ENCODE data around the gene KRT13.

- no peak for TF ChIP-seq TAF1 (IDR thresholded peaks at IDR 0.05; ENCODE audit: borderline replicate concordance, low read depth, low read length)
- no peak for TF ChIP-seq POLR2A (IDR thresholded peaks at IDR 0.05; ENCODE audit: low read depth, low read length)
Measured at GRCh38 chr17:41520821-41521521, 15.6 kb upstream of the KRT13 start.

All from GM12892 (cell line).